Measurements from ENCODE around the gene CDH26.
"Not testable (repeated sequence)": the region's sequence is repeated elsewhere in the genome, so short reads cannot be mapped to it uniquely, and the experiment has no call there.

The CDH26 gene

DNA sequence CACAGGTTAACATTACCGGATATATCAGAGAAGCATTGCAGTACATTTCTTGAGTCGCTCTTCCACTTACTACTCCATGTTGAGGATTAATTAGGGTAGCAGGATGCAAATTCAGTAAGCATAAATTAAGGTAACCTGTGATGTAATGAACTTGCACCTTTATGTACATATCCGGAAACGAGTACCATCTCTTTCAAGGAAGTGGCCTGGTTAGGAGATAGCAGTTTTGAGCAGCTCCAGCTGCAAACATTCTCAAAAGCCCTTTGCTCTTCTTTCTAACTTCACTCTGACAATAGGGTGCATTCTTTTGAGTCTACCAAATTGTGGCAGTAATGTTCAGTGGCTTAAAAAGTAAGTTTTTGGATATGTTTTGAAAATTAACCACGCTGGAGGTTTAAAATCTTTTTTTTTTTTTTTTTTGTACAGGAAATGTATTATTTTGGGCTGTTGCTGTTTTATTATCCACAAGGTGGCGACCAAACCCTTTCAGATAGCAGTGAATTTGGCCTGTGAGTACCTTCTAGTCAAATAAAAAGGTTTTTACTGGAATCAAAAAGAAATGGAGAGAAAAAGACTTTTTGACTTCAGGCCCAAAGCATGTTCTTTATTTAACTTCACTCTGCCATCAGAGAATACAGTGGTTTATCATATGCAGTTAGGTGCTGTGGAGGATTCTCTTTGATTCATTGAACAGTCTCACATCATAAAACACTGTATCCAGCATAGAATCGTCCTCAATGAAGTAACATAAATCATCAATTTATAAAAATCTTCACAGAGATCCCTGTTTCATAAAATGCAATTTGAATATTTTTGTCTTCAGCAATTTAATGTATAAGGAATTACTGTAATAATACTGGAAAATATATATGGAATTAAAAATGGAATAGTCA lies 9.1 kb upstream of the CDH26 start:
- H4K20me1 ChIP-seq (ENCODE audit: insufficient read depth, low read length): no peaks in the 10 kb centered on the region
- H3K9me3 ChIP-seq (ENCODE audit: insufficient read depth, low read length): no peaks in the 10 kb centered on the region
- no peak overlapping the region for H3K4me2 ChIP-seq (ENCODE audit: low read length)
- H3K9ac ChIP-seq (ENCODE audit: low read length): no peak overlapping the region
- 0 out of 2 replicates have a peak overlapping the region, but pooled peaks have one; percentile 5 for H2AFZ ChIP-seq (ENCODE audit: low read depth, low read length)
- H3K27ac ChIP-seq (ENCODE audit: low read length): no peak overlapping the region
- H3K36me3 ChIP-seq (replicated peaks; ENCODE audit: low read depth, low read length): peaks cover 11% of the 10 kb centered on the region
- 0 out of 2 replicates have a peak, but pooled peaks cover 3% of the 10 kb centered on the region for H3K4me1 ChIP-seq (ENCODE audit: low read length)
- H3K4me3 ChIP-seq (ENCODE audit: low read length): no peak overlapping the region
- no peaks in the 10 kb centered on the region for H3K79me2 ChIP-seq (ENCODE audit: low read length)
- H3K27me3 ChIP-seq (ENCODE audit: low read depth, low read length): no peaks in the 10 kb centered on the region
- TF ChIP-seq EZH2phosphoT487 (IDR thresholded peaks at IDR 0.05; ENCODE audit: low read depth): no peak
- TF ChIP-seq, protein P1, sequence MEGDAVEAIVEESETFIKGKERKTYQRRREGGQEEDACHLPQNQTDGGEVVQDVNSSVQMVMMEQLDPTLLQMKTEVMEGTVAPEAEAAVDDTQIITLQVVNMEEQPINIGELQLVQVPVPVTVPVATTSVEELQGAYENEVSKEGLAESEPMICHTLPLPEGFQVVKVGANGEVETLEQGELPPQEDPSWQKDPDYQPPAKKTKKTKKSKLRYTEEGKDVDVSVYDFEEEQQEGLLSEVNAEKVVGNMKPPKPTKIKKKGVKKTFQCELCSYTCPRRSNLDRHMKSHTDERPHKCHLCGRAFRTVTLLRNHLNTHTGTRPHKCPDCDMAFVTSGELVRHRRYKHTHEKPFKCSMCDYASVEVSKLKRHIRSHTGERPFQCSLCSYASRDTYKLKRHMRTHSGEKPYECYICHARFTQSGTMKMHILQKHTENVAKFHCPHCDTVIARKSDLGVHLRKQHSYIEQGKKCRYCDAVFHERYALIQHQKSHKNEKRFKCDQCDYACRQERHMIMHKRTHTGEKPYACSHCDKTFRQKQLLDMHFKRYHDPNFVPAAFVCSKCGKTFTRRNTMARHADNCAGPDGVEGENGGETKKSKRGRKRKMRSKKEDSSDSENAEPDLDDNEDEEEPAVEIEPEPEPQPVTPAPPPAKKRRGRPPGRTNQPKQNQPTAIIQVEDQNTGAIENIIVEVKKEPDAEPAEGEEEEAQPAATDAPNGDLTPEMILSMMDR (IDR thresholded peaks at IDR 0.05; ENCODE audit: low read depth, low read length): peak; percentile 84

DNA sequence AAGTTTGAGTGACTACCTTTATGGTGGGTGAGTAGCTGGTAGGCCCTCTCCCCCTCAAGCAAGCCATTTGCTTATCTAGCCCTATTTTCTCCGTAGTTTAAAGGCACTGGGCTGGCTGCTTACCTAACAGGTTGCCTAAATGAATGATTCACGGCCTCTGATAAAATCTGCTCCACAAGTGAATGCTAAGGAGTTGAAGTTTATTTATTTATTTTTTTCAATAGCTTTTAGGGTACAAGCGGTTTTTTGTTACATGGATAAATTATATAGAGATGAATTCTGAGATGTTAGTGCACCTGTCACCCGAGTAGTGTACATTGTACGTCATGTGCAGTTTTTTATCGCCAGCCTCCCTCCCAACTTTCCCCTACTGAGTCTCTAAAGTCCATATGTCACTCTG lies 8.3 kb upstream of the CDH26 start:
- Histone ChIP-seq H2AFZ (ENCODE audit: low read depth, low read length) (no peak overlapping the region), H3K4me3 (ENCODE audit: low read length) (no peak overlapping the region), H3K36me3 (replicated peaks; ENCODE audit: low read depth, low read length) (peaks cover 3% of the 10 kb centered on the region), H3K4me1 (ENCODE audit: low read length) (0 out of 2 replicates have a peak, but pooled peaks cover 3% of the 10 kb centered on the region), H3K4me2 (ENCODE audit: low read length) (no peak overlapping the region), H3K9me3 (ENCODE audit: insufficient read depth, low read length) (no peaks in the 10 kb centered on the region), H3K79me2 (ENCODE audit: low read length) (no peaks in the 10 kb centered on the region), H3K27ac (ENCODE audit: low read length) (no peak overlapping the region), H4K20me1 (ENCODE audit: insufficient read depth, low read length) (no peaks in the 10 kb centered on the region), H3K9ac (ENCODE audit: low read length) (no peak overlapping the region), H3K27me3 (ENCODE audit: low read depth, low read length) (no peaks in the 10 kb centered on the region)
- TF ChIP-seq EZH2phosphoT487 (IDR thresholded peaks at IDR 0.05; ENCODE audit: low read depth): no peak
- TF ChIP-seq, protein P1 (IDR thresholded peaks at IDR 0.05; ENCODE audit: low read depth, low read length): no peak

DNA sequence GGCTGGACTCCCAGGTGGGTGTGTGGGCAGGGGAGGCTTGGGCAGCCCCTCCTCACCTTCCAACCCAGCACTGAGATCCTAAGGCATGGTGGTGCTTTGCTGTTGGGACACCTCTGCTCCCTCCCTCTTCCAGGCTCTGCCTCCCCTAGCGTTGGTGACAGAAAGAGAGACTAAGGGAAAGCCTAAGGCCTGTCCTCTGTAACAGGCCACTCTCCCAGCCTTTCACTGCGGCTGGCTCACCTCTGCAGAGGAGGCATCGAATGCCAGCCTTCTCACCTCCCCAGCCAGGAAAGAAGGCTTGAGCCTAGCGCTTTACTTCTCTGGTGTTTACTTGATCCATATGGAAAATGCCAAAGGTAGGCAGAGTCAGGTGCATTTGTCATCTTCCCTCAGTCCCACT lies 3.5 kb upstream of the CDH26 start:
- Histone ChIP-seq H3K9me3 (ENCODE audit: insufficient read depth, low read length) (no peaks in the 10 kb centered on the region), H3K4me1 (ENCODE audit: low read length) (no peaks in the 10 kb centered on the region), H3K4me3 (ENCODE audit: low read length) (no peak overlapping the region), H4K20me1 (ENCODE audit: insufficient read depth, low read length) (no peaks in the 10 kb centered on the region), H3K36me3 (replicated peaks; ENCODE audit: low read depth, low read length) (no peaks in the 10 kb centered on the region), H3K4me2 (ENCODE audit: low read length) (no peak overlapping the region), H3K27me3 (ENCODE audit: low read depth, low read length) (no peaks in the 10 kb centered on the region), H3K79me2 (ENCODE audit: low read length) (no peaks in the 10 kb centered on the region), H3K27ac (ENCODE audit: low read length) (no peak overlapping the region), H3K9ac (ENCODE audit: low read length) (no peak overlapping the region), H2AFZ (ENCODE audit: low read depth, low read length) (no peak overlapping the region)
- TF ChIP-seq, protein P1 (IDR thresholded peaks at IDR 0.05; ENCODE audit: low read depth, low read length): no peak
- no peak for TF ChIP-seq EZH2phosphoT487 (IDR thresholded peaks at IDR 0.05; ENCODE audit: low read depth)

DNA sequence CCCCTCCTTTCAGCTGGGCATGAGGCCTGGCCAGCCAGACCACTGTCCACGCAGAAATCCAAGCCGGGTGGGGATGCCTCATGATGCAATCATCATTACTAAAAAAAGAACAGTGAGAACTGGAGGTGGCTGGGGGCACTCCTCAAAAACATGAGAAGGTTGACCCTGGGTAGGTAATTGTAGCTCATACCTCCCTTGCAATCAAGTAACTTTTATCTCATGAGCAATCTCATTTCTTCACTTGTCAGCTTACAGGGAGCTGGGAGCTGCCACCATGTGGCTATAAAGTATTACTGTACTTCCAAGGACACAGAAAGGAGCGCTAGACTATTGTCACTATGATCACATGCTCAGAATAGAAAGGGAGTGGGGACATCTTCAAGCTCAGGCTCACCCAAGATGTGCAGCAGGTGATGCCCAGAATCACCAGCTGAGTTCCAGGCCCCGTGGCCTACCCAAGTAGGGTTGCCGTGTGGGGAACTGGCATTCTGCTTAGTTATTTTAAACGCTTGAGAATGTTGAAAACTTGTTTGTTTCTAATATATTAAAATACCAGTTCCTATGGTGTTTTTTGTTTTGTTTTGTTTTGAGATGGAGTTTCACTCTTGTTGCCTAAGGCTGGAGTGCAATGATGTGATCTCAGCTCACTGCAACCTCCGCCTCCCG lies 3.0 kb upstream of the CDH26 start:
- no peaks in the 10 kb centered on the region for H4K20me1 ChIP-seq (ENCODE audit: insufficient read depth, low read length)
- no peaks in the 10 kb centered on the region for H3K9me3 ChIP-seq (ENCODE audit: insufficient read depth, low read length)
- TF ChIP-seq, protein P1 (IDR thresholded peaks at IDR 0.05; ENCODE audit: low read depth, low read length): peak; percentile 47
- TF ChIP-seq EZH2phosphoT487 (IDR thresholded peaks at IDR 0.05; ENCODE audit: low read depth): no peak
- H3K4me3 ChIP-seq (ENCODE audit: low read length): no peak overlapping the region
- no peak overlapping the region for H3K4me2 ChIP-seq (ENCODE audit: low read length)
- H2AFZ ChIP-seq (ENCODE audit: low read depth, low read length): no peak overlapping the region
- H3K79me2 ChIP-seq (ENCODE audit: low read length): no peaks in the 10 kb centered on the region
- H3K4me1 ChIP-seq (ENCODE audit: low read length): no peaks in the 10 kb centered on the region
- H3K9ac ChIP-seq (ENCODE audit: low read length): no peak overlapping the region
- H3K36me3 ChIP-seq (replicated peaks; ENCODE audit: low read depth, low read length): no peaks in the 10 kb centered on the region
- H3K27ac ChIP-seq (ENCODE audit: low read length): no peak overlapping the region
- no peaks in the 10 kb centered on the region for H3K27me3 ChIP-seq (ENCODE audit: low read depth, low read length)

DNA sequence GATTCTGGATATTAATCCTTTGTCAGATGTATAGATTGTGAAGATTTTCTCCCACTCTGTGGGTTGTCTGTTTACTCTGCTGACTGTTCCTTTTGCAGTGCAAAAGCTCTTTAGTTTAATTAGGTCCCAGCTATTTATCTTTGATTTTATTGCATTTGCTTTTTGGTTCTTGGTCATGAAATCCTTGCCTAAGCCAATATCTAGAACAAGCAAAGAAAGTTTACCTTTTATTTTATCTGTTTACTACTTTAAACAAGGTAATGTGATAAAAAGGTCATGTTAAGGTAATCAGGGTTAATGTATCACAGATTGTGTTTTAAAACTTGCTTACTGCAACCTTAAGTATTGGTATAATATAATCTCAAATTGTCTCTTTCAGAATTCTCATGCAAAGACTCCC lies 655 bp upstream of the CDH26 start:
- H3K27ac ChIP-seq (ENCODE audit: low read length); H3K9ac ChIP-seq (ENCODE audit: low read length); H3K36me3 ChIP-seq (replicated peaks; ENCODE audit: low read depth, low read length); H3K4me2 ChIP-seq (ENCODE audit: low read length); H3K79me2 ChIP-seq (ENCODE audit: low read length); H3K4me3 ChIP-seq (ENCODE audit: low read length); H4K20me1 ChIP-seq (ENCODE audit: insufficient read depth, low read length); H3K9me3 ChIP-seq (ENCODE audit: insufficient read depth, low read length); H2AFZ ChIP-seq (ENCODE audit: low read depth, low read length); H3K27me3 ChIP-seq (ENCODE audit: low read depth, low read length); H3K4me1 ChIP-seq (ENCODE audit: low read length): not testable (repeated sequence)
